NCI-H510A treated with DMSO at 0.1 percent for 48 hours (cell line): ENCODE results near the gene TENM3.

Source experiments
- DNase-seq: peaks from one replicate; lab custom pipeline; 2025; lab: John Stamatoyannopoulos, UW

TENM3 gene

GRCh38 chr4:182741054-182741453 is 497.9 kb downstream of the TENM3 start:
- DNase-seq, result no peak

GRCh38 chr4:182741914-182742313 is 498.7 kb downstream of the TENM3 start:
- no peak for DNase-seq

GRCh38 chr4:182743815-182744214 is 500.6 kb downstream of the TENM3 start:
- DNase-seq, result no peak

- peak; percentile 67 for DNase-seq
These were observed 502.0 kb downstream of the TENM3 start for GRCh38 chr4:182745237-182745636.

GRCh38 chr4:182746876-182747275 is 503.7 kb downstream of the TENM3 start:
- DNase-seq, result no peak

- no peak for DNase-seq
These were observed 505.1 kb downstream of the TENM3 start for GRCh38 chr4:182748283-182748682.

- DNase-seq, result no peak
These were observed 505.7 kb downstream of the TENM3 start for GRCh38 chr4:182748949-182749348.

GRCh38 chr4:182749667-182750167 is 506.5 kb downstream of the TENM3 start:
- peak; percentile 59 for DNase-seq

GRCh38 chr4:182752158-182752910 is 509.1 kb downstream of the TENM3 start:
- DNase-seq, result no peak

- no peak for DNase-seq
These were observed 511.7 kb downstream of the TENM3 start for GRCh38 chr4:182754895-182755294.

- DNase-seq, result no peak
These were observed 513.0 kb downstream of the TENM3 start for GRCh38 chr4:182756161-182756690.

GRCh38 chr4:182758273-182758672 is 515.1 kb downstream of the TENM3 start:
- DNase-seq, result no peak

- no peak for DNase-seq
These were observed 517.4 kb downstream of the TENM3 start for GRCh38 chr4:182760551-182761043.

GRCh38 chr4:182764137-182764536 is 520.9 kb downstream of the TENM3 start:
- no peak for DNase-seq

GRCh38 chr4:182764642-182765041 is 521.4 kb downstream of the TENM3 start:
- DNase-seq, result no peak

- no peak for DNase-seq
These were observed 523.0 kb downstream of the TENM3 start for GRCh38 chr4:182765987-182766856.

GRCh38 chr4:182766857-182767250 is 523.7 kb downstream of the TENM3 start:
- no peak for DNase-seq

GRCh38 chr4:182768838-182769237 is 525.6 kb downstream of the TENM3 start:
- DNase-seq, result no peak

- DNase-seq, result peak; percentile 67
These were observed 527.2 kb downstream of the TENM3 start for GRCh38 chr4:182770259-182770995.

- no peak for DNase-seq
These were observed 527.9 kb downstream of the TENM3 start for GRCh38 chr4:182770996-182771514.

- no peak for DNase-seq
These were observed 531.9 kb downstream of the TENM3 start for GRCh38 chr4:182775075-182775474.
